Nephron (organoid): Measurements from ENCODE around the gene IGF1.

Experiments used
- H3K27ac Mint-ChIP-seq, 3 experiments: 2 replicates each; pipeline ENCODE4 v1.8.0; 2020; ENCODE audit warnings: mixed read lengths in 3 of 3, mild to moderate bottlenecking in 2 of 3, moderate library complexity in 1 of 3
- H3K27me3 Mint-ChIP-seq: 2 replicates; pipeline ENCODE4 v1.8.0; 2021; ENCODE audit warnings: low read depth, mild to moderate bottlenecking, moderate library complexity, mixed read lengths
- H3K36me3 Mint-ChIP-seq: 2 replicates; pipeline ENCODE4 v1.8.0; 2020; ENCODE audit warnings: low read depth, mixed read lengths
- H3K4me1 Mint-ChIP-seq: 2 replicates; pipeline ENCODE4 v1.8.0; 2020; ENCODE audit warnings: mixed read lengths
- H3K4me3 Mint-ChIP-seq, 3 experiments: 2 replicates each; pipeline ENCODE4 v1.8.0; 2020; ENCODE audit warnings: mild to moderate bottlenecking in 3 of 3, mixed read lengths in 3 of 3, moderate library complexity in 2 of 3
- H3K9me3 Mint-ChIP-seq: 2 replicates; pipeline ENCODE4 v1.8.0; 2020; ENCODE audit warnings: mixed read lengths
- CTCF ChIP-seq, 3 experiments: fragments of 200-600 bp; sonication (generic); IDR thresholded peaks; one replicate each; pipeline ENCODE4 v1.5.0; 2021; ENCODE audit warnings: antibody characterized with exemption in 3 of 3; ENCODE audit not compliant: unreplicated experiment in 3 of 3

IGF1 gene

GRCh38 chr12:102421802-102422583, 58.4 kb downstream of the IGF1 start:
- H3K36me3 Mint-ChIP-seq: peaks cover 27% of the 10 kb centered on the region
- no peak overlapping the region for H3K4me3 Mint-ChIP-seq
- TF ChIP-seq CTCF (IDR thresholded peaks at IDR 0.05; ENCODE audit: unreplicated experiment in 3 of 3): no peak
- no peaks in the 10 kb centered on the region for H3K27me3 Mint-ChIP-seq
- no peaks in the 10 kb centered on the region for H3K9me3 Mint-ChIP-seq
- H3K4me1 Mint-ChIP-seq: peaks cover 25% of the 10 kb centered on the region
- no peak overlapping the region for H3K27ac Mint-ChIP-seq

- H3K27ac Mint-ChIP-seq: no peak overlapping the region
- peaks cover 37% of the 10 kb centered on the region for H3K36me3 Mint-ChIP-seq
- TF ChIP-seq CTCF (IDR thresholded peaks at IDR 0.05; ENCODE audit: unreplicated experiment in 3 of 3): no peak
- H3K4me1 Mint-ChIP-seq: peaks cover 6% of the 10 kb centered on the region
- H3K4me3 Mint-ChIP-seq: no peak overlapping the region
- H3K27me3 Mint-ChIP-seq: no peaks in the 10 kb centered on the region
- H3K9me3 Mint-ChIP-seq: no peaks in the 10 kb centered on the region
These were observed 61.1 kb downstream of the IGF1 start for GRCh38 chr12:102419094-102419764.

- Mint-ChIP-seq H3K36me3 (peaks cover 37% of the 10 kb centered on the region), H3K27ac (no peak overlapping the region), H3K27me3 (no peaks in the 10 kb centered on the region), H3K9me3 (no peaks in the 10 kb centered on the region), H3K4me3 (no peak overlapping the region), H3K4me1 (peaks cover 6% of the 10 kb centered on the region)
- TF ChIP-seq CTCF (IDR thresholded peaks at IDR 0.05; ENCODE audit: unreplicated experiment in 3 of 3): no peak
These were observed 63.3 kb downstream of the IGF1 start for GRCh38 chr12:102417055-102417454.

- Mint-ChIP-seq H3K27me3 (no peaks in the 10 kb centered on the region), H3K27ac (no peak overlapping the region), H3K9me3 (no peaks in the 10 kb centered on the region), H3K4me3 (no peak overlapping the region), H3K36me3 (peaks cover 38% of the 10 kb centered on the region), H3K4me1 (peaks cover 6% of the 10 kb centered on the region)
- no peak for TF ChIP-seq CTCF (IDR thresholded peaks at IDR 0.05; ENCODE audit: unreplicated experiment in 3 of 3)
These were observed 64.8 kb downstream of the IGF1 start for GRCh38 chr12:102415515-102415914.

- H3K9me3 Mint-ChIP-seq: no peaks in the 10 kb centered on the region
- H3K4me1 Mint-ChIP-seq: peaks cover 16% of the 10 kb centered on the region
- H3K27me3 Mint-ChIP-seq: no peaks in the 10 kb centered on the region
- H3K4me3 Mint-ChIP-seq: no peak overlapping the region
- H3K36me3 Mint-ChIP-seq: peaks cover 24% of the 10 kb centered on the region
- H3K27ac Mint-ChIP-seq: peak overlapping the region in 2 of 3 experiments; percentile 40 to 58
- TF ChIP-seq CTCF (IDR thresholded peaks at IDR 0.05; ENCODE audit: unreplicated experiment in 3 of 3): no peak
These were observed 67.0 kb downstream of the IGF1 start for GRCh38 chr12:102413396-102413795.
